ENCODE results near the gene DLG4.

DLG4 gene

DNA sequence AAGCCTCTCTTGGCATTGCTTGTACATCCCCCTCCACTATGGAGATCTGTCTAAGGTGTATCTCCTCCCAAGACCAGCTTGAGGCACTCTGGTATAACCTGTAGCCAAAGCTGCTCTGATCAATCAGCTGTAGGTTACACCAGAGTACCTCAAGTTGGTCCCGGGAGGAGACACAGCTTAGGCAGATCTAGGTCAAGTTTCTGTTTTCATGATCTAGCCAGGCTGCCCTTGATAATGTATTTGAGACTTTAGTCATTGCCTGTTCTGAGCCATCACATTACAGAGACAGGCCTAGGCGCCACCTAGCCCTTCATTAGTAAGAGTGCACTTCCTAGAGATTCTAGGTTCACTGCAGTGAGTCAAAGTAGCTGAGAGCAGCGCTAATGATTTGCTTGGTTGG, 71.9 kb downstream of the DLG4 start (continued):
- TF ChIP-seq TCF4 (CRISPR knock-in tag; IDR thresholded peaks at IDR 0.05; ENCODE audit: borderline replicate concordance) (no peak), ZNF8 (CRISPR knock-in tag; IDR thresholded peaks at IDR 0.05) (no peak), PPARA (CRISPR knock-in tag; IDR thresholded peaks at IDR 0.05; ENCODE audit: borderline replicate concordance) (no peak)
- TF ChIP-seq, protein P1, sequence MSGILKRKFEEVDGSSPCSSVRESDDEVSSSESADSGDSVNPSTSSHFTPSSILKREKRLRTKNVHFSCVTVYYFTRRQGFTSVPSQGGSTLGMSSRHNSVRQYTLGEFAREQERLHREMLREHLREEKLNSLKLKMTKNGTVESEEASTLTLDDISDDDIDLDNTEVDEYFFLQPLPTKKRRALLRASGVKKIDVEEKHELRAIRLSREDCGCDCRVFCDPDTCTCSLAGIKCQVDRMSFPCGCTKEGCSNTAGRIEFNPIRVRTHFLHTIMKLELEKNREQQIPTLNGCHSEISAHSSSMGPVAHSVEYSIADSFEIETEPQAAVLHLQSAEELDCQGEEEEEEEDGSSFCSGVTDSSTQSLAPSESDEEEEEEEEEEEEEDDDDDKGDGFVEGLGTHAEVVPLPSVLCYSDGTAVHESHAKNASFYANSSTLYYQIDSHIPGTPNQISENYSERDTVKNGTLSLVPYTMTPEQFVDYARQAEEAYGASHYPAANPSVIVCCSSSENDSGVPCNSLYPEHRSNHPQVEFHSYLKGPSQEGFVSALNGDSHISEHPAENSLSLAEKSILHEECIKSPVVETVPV (CRISPR knock-in tag; IDR thresholded peaks at IDR 0.05) = no peak
- TF ChIP-seq, protein P2, sequence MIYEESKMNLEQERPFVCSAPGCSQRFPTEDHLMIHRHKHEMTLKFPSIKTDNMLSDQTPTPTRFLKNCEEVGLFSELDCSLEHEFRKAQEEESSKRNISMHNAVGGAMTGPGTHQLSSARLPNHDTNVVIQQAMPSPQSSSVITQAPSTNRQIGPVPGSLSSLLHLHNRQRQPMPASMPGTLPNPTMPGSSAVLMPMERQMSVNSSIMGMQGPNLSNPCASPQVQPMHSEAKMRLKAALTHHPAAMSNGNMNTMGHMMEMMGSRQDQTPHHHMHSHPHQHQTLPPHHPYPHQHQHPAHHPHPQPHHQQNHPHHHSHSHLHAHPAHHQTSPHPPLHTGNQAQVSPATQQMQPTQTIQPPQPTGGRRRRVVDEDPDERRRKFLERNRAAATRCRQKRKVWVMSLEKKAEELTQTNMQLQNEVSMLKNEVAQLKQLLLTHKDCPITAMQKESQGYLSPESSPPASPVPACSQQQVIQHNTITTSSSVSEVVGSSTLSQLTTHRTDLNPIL (CRISPR knock-in tag; IDR thresholded peaks at IDR 0.05; ENCODE audit: low read depth) = no peak

DNA sequence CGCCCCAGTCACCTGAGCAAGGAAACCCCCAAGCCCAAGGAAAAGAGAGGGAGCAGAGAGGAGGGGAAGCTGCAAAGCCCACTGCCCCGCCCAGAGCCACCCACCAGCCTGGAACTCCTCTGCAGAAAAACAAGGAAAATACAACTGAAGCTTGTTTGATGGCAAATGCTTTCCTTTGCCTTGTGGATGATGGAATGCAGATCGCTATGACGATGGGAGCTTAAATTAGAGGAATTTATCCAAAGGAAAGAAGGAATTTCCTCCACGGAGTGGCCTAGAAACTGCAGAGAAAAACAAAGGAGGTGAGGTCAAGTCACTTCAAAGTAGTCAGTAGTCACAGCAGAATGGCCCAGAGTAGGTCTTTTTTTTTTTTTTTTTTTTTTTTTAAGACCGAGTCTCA, 73.5 kb downstream of the DLG4 start:
- peak; percentile 25; the same call in 1 of the 3 replicates for ATAC-seq
- TF ChIP-seq, protein P3, sequence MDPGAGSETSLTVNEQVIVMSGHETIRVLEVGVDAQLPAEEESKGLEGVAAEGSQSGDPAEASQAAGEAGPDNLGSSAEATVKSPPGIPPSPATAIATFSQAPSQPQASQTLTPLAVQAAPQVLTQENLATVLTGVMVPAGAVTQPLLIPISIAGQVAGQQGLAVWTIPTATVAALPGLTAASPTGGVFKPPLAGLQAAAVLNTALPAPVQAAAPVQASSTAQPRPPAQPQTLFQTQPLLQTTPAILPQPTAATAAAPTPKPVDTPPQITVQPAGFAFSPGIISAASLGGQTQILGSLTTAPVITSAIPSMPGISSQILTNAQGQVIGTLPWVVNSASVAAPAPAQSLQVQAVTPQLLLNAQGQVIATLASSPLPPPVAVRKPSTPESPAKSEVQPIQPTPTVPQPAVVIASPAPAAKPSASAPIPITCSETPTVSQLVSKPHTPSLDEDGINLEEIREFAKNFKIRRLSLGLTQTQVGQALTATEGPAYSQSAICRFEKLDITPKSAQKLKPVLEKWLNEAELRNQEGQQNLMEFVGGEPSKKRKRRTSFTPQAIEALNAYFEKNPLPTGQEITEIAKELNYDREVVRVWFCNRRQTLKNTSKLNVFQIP (CRISPR knock-in tag; IDR thresholded peaks at IDR 0.05; ENCODE audit: borderline replicate concordance, low read depth) = no peak
- TF ChIP-seq ZC3H10 (CRISPR knock-in tag; IDR thresholded peaks at IDR 0.05) = no peak
- TF ChIP-seq CSDC2 (CRISPR knock-in tag; IDR thresholded peaks at IDR 0.05) = no peak
- TF ChIP-seq OSR1 (CRISPR knock-in tag; IDR thresholded peaks at IDR 0.05) = no peak
- no peak for TF ChIP-seq TOX (CRISPR knock-in tag; IDR thresholded peaks at IDR 0.05; ENCODE audit: borderline replicate concordance)
- TF ChIP-seq, protein P2 (CRISPR knock-in tag; IDR thresholded peaks at IDR 0.05; ENCODE audit: low read depth) = no peak
- TF ChIP-seq, protein P4, sequence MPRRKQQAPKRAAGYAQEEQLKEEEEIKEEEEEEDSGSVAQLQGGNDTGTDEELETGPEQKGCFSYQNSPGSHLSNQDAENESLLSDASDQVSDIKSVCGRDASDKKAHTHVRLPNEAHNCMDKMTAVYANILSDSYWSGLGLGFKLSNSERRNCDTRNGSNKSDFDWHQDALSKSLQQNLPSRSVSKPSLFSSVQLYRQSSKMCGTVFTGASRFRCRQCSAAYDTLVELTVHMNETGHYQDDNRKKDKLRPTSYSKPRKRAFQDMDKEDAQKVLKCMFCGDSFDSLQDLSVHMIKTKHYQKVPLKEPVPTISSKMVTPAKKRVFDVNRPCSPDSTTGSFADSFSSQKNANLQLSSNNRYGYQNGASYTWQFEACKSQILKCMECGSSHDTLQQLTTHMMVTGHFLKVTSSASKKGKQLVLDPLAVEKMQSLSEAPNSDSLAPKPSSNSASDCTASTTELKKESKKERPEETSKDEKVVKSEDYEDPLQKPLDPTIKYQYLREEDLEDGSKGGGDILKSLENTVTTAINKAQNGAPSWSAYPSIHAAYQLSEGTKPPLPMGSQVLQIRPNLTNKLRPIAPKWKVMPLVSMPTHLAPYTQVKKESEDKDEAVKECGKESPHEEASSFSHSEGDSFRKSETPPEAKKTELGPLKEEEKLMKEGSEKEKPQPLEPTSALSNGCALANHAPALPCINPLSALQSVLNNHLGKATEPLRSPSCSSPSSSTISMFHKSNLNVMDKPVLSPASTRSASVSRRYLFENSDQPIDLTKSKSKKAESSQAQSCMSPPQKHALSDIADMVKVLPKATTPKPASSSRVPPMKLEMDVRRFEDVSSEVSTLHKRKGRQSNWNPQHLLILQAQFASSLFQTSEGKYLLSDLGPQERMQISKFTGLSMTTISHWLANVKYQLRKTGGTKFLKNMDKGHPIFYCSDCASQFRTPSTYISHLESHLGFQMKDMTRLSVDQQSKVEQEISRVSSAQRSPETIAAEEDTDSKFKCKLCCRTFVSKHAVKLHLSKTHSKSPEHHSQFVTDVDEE (CRISPR knock-in tag; IDR thresholded peaks at IDR 0.05) = no peak
- no peak for TF ChIP-seq RARB (CRISPR knock-in tag; IDR thresholded peaks at IDR 0.05)
- TF ChIP-seq PPARA (CRISPR knock-in tag; IDR thresholded peaks at IDR 0.05; ENCODE audit: borderline replicate concordance) = no peak
- TF ChIP-seq, protein P1 (CRISPR knock-in tag; IDR thresholded peaks at IDR 0.05) = no peak
- no peak for TF ChIP-seq ZFP30 (CRISPR knock-in tag; IDR thresholded peaks at IDR 0.05)
- TF ChIP-seq ZNF565 (CRISPR knock-in tag; conservative IDR thresholded peaks at IDR 0.05; ENCODE audit: low read depth) = no peak
- TF ChIP-seq ZFP3 (CRISPR knock-in tag; IDR thresholded peaks at IDR 0.05) = no peak
- TF ChIP-seq ISL1 (CRISPR knock-in tag; IDR thresholded peaks at IDR 0.05) = no peak
- TF ChIP-seq ARNTL (CRISPR knock-in tag; IDR thresholded peaks at IDR 0.05; ENCODE audit: borderline replicate concordance, low read depth) = no peak
- TF ChIP-seq, protein P5, sequence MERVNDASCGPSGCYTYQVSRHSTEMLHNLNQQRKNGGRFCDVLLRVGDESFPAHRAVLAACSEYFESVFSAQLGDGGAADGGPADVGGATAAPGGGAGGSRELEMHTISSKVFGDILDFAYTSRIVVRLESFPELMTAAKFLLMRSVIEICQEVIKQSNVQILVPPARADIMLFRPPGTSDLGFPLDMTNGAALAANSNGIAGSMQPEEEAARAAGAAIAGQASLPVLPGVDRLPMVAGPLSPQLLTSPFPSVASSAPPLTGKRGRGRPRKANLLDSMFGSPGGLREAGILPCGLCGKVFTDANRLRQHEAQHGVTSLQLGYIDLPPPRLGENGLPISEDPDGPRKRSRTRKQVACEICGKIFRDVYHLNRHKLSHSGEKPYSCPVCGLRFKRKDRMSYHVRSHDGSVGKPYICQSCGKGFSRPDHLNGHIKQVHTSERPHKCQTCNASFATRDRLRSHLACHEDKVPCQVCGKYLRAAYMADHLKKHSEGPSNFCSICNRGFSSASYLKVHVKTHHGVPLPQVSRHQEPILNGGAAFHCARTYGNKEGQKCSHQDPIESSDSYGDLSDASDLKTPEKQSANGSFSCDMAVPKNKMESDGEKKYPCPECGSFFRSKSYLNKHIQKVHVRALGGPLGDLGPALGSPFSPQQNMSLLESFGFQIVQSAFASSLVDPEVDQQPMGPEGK (CRISPR knock-in tag; IDR thresholded peaks at IDR 0.05; ENCODE audit: borderline replicate concordance) = no peak
